ENCODE measurements around the gene EPAS1.
"Not testable (repeated sequence)": the region's sequence is repeated elsewhere in the genome, so short reads cannot be mapped to it uniquely, and the experiment has no call there.

Gene EPAS1

DNA sequence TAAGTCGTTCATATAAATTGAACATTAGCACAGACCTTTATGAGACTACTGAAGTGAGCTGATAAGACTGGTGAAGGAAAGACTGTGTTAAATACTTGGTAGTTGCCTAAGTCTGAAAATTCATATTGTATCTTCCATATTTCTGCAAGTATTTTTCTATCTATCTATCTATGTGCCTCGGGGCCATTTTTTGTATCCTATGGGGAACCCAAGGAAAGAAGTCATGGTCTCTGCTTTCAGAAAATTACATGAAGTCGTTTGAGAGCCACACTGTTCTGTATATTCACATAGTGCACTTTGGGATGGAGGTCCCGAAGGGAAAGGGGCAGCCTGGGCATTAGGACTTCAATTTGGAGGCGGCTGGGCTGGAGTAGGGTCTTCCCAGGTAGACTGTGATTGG, 89.6 kb downstream of the EPAS1 start:
- DNase-seq: no peak

- DNase-seq: no peak
These were observed 90.1 kb downstream of the EPAS1 start for GRCh38 chr2:46387292-46387691.

- no peak for DNase-seq
These were observed 90.8 kb downstream of the EPAS1 start for GRCh38 chr2:46387886-46388515.

DNA sequence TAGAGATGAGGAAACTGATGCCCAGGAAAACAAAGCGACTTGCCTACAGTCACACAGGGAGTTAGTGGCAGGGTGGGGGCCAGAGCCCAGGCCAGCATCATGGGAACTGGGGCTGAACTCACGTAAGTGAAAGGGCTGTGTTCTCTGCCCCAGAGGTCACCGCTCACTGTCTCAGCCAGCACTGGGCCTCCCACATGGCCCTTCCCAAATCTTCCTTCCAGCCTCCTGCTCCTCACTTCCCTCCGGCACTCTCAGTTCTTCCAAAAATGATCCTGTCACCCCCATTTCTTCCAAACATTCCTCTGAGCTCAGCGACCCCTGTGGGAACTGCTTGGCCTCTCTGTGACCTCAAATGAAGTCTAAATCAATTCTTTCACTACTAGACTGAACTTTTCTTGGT, 91.7 kb downstream of the EPAS1 start:
- DNase-seq: no peak

DNA sequence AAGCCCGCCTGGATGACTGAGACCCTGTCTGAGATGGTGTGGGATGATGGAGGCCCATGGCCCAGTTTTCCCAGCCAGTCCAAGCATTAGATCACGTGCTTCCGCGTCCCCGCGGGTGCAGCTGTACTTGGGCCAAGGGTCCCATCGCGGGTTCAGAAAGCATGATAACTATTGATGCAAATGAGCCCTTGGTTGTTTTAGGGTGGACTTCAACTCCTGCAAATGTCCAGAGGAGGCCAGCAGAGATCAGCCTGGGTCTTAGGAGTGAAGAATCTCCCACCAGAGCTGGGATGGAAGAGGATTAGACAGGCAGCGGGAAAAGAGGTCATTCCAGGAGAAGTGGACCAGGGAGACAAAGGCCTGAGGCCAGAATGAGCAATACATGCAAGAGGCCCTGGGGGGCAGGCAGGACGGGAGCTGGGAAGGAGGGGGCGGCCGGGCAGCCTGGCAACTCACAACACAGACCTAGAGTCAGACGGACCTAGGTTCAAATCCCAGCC, 92.3 kb downstream of the EPAS1 start:
- no peak for DNase-seq

GRCh38 chr2:46390036-46390435, 92.8 kb downstream of the EPAS1 start:
- no peak for DNase-seq

DNA sequence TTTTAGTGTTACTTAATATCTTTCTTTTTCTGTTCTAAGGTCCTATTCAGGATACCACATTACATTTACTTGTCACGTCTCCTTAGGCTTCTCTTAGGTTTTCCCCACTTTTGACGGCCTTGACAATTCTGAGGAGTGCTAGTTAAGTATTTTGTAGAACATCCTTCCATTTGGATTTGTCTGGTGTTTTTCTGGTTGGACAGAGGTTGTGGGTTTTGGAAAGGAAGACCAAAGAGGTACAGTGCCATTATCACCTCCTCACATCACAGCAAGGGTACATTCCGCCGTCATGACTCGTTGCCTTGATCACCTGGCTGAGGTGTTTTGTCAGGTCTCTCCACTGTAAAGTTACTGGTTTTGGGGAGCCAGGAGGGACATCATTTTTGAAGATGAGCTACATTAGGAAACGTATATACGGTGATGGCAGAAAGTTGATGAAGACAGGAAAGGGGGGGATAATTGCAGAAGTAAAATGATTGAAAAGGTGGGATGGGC, 93.7 kb downstream of the EPAS1 start:
- DNase-seq: no peak

DNA sequence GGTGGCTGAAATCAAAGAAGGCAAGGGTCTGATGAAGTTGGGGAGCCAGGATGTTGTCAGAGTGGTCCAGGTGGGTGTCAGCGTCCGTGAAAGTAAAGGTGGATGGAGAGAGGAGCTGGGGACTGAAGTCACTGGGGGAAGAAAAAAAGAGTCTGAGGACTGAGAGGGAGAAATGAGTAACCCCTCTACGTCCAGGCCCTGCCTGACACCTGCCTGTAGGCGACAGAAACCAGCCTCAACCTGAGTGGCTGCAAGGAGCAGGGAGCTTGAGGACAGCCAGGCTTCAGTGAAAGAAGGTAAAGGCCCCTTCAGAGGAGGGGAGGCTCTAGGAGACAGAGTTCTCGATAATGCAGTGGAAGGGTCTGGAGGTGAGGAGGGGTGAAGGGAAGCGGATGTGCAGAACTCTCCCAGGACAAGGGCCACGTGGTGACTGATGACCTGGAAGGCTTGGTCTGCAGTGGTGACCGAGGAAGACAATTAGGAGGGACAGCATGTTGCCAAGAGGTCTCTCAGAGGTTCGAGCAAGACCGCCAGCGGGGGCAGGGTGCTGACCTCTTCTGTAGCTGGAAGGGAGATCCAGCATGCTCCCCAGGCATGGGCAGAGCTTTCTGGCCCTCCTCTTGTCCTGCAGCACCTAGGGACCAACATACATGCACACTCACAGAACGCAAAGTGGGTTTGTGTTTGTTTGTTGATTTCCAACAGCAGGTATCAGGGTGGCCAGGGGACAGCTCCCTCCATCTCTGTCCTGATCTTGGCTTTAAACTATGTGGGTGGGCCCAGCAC, 95.5 kb downstream of the EPAS1 start:
- no peak for DNase-seq

- DNase-seq: no peak
These were observed 96.2 kb downstream of the EPAS1 start for GRCh38 chr2:46393347-46393820.

DNA sequence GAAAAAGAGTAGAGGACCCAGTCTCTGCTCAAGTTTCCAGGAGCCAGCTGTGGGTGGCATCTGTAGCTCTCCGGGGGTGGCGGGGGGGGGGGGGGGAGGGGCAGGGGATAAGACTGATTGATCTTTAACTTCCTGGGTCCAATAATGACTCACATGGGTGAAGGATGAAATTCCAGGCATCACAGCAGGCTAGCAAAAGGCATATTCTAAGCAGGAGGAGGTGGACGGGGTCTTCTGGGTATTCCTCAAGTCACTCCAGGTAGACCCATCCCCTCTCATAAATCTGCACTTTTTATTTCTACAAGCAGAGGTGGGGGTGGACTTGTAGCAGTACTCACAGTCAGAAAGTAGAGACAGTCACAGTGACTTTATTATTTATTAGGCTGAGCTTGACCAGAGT, 96.7 kb downstream of the EPAS1 start:
- DNase-seq: no peak

GRCh38 chr2:46394649-46395510, 97.7 kb downstream of the EPAS1 start:
- DNase-seq: no peak

- not testable (repeated sequence) for DNase-seq
These were observed 98.5 kb downstream of the EPAS1 start for GRCh38 chr2:46395730-46396129.

- no peak for DNase-seq
These were observed 102.8 kb downstream of the EPAS1 start for GRCh38 chr2:46400016-46400415.

DNA sequence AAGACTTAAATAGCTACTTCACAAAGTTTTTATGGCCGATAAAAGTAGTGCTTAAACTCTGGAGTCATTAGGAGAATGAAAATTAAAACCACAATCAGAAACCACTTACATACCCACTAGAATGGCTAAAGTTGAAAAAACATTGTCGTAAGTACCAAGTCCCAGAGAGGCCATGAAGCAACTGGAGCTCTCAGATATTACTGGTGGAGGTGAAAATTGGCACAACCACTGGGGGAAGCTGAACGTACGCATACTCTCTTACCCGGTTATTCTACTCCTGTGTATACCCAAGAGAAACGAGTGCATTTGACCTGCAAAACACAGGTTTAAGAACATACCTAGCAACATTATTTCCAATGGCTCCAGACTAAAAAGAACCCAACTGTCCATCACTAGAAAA, 105.7 kb downstream of the EPAS1 start:
- DNase-seq: no peak

DNA sequence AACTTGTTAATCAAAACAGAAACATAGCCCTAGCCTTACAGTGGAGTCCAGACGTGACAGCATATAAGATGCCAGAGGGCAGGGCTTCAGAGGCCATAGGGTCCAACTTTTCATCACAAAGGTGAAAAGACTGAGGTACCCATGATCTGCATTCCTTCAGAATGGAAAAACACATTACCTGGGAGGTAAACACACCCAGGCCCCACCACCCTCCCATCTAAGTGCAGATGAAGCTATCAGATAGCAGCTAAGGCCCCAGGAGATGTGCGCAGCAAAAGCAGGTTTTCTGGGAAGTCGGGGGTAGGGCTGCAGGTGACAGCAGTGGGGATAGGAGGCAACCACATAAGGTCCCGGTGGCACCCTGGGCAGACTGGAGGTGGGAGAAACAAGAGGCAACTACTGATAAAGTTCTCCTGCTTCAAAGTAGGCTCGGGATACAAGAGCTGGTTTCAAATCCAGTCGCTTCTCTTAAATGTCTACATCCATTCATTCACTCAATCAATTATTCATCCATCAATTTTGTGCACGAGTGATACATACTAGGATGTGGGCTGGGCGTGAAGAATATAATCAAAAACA, 107.1 kb downstream of the EPAS1 start:
- no peak for DNase-seq

DNA sequence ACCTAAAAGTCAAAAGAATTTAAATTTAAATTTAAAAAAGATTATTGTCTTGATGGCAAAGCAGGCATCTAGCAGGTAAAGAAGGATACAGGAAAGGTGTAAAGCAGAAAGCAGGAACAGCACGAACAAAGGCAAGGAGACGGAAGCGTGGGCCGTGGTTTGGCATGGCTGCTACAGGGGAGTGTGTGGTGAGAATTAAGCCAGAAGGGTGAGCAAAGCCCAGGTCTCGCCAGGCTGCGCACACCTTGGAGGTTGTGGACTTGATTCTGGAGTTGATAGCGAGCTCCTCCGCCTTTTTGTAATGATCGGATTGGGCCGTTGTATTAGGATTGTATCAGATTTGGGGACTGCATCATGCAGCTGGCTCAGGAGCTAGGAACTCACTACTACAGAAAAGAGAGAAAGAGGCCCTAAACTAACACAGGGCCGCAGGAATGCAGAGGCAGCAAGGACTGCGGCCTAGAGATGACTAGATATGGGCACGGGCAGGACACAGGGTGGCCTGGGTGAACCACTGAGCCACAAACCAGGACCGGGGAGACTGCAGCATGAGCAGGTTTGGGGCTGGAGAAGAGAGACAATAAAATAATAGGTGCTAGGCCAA, 110.7 kb downstream of the EPAS1 start:
- no peak for DNase-seq

- no peak for DNase-seq
These were observed 112.5 kb downstream of the EPAS1 start for GRCh38 chr2:46409756-46410155.

DNA sequence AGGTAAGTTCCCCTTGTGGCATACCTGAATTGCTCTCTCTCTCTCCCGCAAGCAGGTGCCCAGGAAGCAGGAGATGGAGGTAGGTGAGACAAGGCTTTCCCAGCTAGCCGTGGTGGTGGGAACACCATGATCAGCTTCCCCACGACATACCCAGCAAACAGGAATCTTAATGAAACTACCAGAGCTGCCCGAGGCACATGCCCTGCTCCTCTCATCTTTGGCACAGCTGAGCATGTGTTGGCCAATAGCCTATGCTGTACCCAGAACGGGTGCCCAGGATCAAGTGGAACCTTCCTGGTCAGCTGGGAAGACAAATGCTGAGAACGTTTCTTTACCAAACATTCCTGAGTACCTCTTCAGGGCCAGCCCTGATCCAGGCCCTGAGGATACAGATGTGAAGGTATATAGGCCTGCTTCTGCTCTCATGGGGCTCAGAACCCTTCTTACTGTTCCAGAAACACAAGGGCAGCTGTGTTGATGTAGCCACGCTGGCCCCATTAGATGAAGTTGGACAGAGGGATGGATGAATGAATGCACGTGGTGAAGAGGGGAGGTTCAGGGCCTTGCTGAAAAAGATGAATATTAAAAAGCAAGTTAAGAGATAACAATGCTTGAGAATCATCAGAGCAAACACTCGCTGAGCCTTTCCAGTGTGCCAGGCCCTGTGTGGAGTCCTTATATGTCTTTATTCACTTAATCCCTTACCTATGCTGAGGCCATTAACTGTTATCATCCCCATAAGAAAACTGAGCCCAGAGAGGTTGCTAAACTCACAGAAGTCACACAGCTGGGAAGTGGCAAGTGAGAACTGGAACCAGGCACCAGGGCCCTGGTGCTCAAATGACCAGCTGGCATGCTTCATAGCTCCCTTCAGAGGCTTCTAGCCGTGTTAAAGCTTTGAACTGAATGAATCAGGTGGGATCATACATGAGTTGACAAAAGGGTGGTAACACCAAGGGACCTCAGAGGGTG, 113.4 kb downstream of the EPAS1 start:
- DNase-seq: no peak

DNA sequence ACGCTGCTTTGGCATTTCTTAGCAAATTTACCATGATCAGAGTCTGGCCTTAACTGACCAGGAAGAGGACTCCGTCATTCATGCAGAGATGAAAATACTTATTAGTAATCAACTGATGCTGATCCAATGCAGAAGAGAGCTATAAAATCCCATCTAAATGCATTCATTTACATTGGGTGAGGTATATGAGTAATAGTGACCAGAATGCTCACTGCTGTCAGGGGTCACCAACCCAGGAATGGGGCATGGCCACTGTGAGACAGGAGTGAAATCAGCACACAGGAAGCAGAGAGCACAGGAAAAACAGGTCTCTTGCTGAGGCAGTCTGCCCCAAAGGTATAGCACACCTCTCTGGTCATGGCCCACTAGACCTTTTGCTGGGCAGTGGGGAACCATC, 114.0 kb downstream of the EPAS1 start:
- DNase-seq: no peak

DNA sequence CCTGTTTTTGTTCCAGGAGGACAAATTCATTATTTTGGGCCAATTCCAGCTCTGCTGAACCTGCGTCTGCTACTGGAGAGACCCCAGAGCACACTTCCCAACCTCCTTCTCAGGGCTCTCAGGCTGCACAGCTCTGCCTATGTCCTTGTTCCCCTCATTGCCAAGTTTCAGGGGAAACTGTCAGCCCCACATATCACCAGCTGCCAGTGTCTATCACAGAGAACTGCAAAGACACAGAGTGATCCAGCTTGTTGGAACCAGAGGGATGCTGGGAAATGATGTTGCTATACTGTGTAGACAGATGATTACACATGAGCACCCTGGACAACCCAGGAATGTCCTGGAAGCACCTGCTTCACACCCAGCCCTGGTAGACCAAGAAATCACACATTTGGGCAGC, 114.8 kb downstream of the EPAS1 start:
- DNase-seq: no peak

DNA sequence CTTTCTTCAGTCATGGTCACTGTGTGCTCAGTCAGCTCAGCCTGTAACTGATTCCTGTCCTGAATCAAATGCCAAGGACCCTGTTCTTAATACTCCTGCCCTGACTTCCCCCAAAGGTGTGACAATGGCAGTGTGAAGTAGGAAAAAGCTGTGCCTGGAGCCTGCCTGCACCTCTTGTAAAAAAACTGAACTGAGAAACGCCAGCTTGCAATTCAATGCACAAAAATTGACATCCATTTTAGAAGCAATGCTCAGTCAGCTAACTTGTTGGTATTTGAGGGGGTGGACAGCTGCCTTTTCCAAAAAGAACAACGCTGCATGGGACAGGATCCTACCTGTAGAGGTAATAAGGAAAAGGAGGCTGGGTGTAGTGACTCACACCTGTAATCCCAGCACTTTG, 115.9 kb downstream of the EPAS1 start:
- no peak for DNase-seq

All from activated CD4-positive, CD25-positive, alpha-beta regulatory T cell treated with anti-CD3 and anti-CD28 coated beads, Interleukin-2, amount 50 U/mL, for 72 hours (primary cell).